HCT116 (cell line): Measurements from ENCODE around the gene PRR16. TPM values are rescaled to one million over a fixed set of nuclear protein-coding genes. Genes with fewer than 3 reads are reported as not detected.

Experiments used
- ATAC-seq: fragments of 200-7000 bp; cut with Tn5 transposase; 2 replicates; pipeline ENCODE4 v1.9.1; 2020; ENCODE audit warnings: mild to moderate bottlenecking, moderate library complexity
- BruUV-seq: library from RNA; stranded (reverse); fragments of 400-500 nt; replicated peaks from 2 replicates; lab custom pipeline; 2021; lab: Mats Ljungman, UMichigan
- CTCF ChIA-PET: fragments of 300-600 bp; sonication (Branson Sonifier 250); formaldehyde crosslinking; loops from one replicate; lab custom pipeline; 2021; ENCODE audit warnings: antibody characterized with exemption; lab: Charles Lee
- POLR2A ChIA-PET: fragments of 300-600, 350-600 bp; sonication (Branson Sonifier 250); formaldehyde crosslinking; loops from one replicate; lab custom pipeline; 2021; ENCODE audit warnings: antibody characterized with exemption; lab: Charles Lee
- RAD21 ChIA-PET, 2 experiments: fragments of 300-600 bp; sonication (Branson Sonifier 250); formaldehyde crosslinking; loops; one replicate each; lab custom pipeline; 2023; ENCODE audit warnings: low total read pairs in 2 of 2; ENCODE audit not compliant: uncharacterized antibody in 2 of 2, unreplicated experiment in 2 of 2, low non-redundant PET in 1 of 2; lab: Charles Lee
- DNase-seq: peaks from one replicate; pipeline ENCODE4 v3.0.0-alpha.2; 2010; ENCODE audit warnings: low read depth, low spot score
- H2AFZ ChIP-seq: fragments of 200-600 bp; shearing (Covaris generic), sonication (generic); 2 replicates; pipeline ENCODE4 v1.6.1; 2017; ENCODE audit warnings: low read depth, mixed run types, mixed read lengths, antibody characterized with exemption, low read length; ENCODE audit not compliant: poor library complexity, severe bottlenecking
- H3K27ac ChIP-seq: 2 replicates; pipeline ENCODE4 v1.5.1; 2012; ENCODE audit warnings: low read depth, low read length
- H3K27me3 ChIP-seq: fragments of 200-600 bp; sonication (generic); 2 replicates; pipeline ENCODE4 v1.6.1; 2016; ENCODE audit warnings: mixed run types, low read length, mixed read lengths; ENCODE audit not compliant: insufficient read depth
- H3K36me3 ChIP-seq, 2 experiments: fragments of 200-500 bp in 1 of 2; fragments of 200-600 bp in 1 of 2; sonication (Bioruptor generic) in 1 of 2; sonication (generic) in 1 of 2; 2 replicates each; pipeline versions ENCODE4 v1.5.1 to v1.6.1; 2014 to 2016; ENCODE audit warnings: low read length in 2 of 2, inconsistent platforms in 1 of 2, mixed read lengths in 1 of 2, mixed run types in 1 of 2; ENCODE audit not compliant: insufficient read depth in 2 of 2, control insufficient read depth in 1 of 2
- H3K4me1 ChIP-seq, 2 experiments: fragments of 200-600 bp in 1 of 2; sonication (generic) in 1 of 2; 2 replicates each; pipeline versions ENCODE4 v1.5.1 to v1.6.1; 2012 to 2017; ENCODE audit warnings: low read length in 2 of 2, inconsistent platforms in 1 of 2, mild to moderate bottlenecking in 1 of 2, mixed read lengths in 1 of 2, mixed run types in 1 of 2, moderate library complexity in 1 of 2; ENCODE audit not compliant: insufficient read depth in 2 of 2, control insufficient read depth in 1 of 2
- H3K4me2 ChIP-seq: fragments of 200-600 bp; sonication (generic); 2 replicates; pipeline ENCODE4 v1.6.1; 2017; ENCODE audit warnings: mixed run types, low read length, mixed read lengths
- H3K4me3 ChIP-seq, 2 experiments: fragments of 200-600 bp in 1 of 2; sonication (generic) in 1 of 2; replicated peaks in 1 of 2; 2 replicates each; pipeline ENCODE4 v1.5.1; 2011 to 2016; ENCODE audit warnings: low read length in 2 of 2, control low read depth in 1 of 2, low read depth in 1 of 2, mild to moderate bottlenecking in 1 of 2, mixed read lengths in 1 of 2, mixed run types in 1 of 2
- H3K79me2 ChIP-seq: fragments of 200-600 bp; sonication (generic); 2 replicates; pipeline ENCODE4 v1.6.1; 2017; ENCODE audit warnings: mild to moderate bottlenecking, mixed run types, low read length, moderate library complexity, mixed read lengths; ENCODE audit not compliant: insufficient read depth
- H3K9ac ChIP-seq: fragments of 200-600 bp; sonication (generic); 2 replicates; pipeline ENCODE4 v1.6.1; 2016; ENCODE audit warnings: low read length, mixed read lengths
- H3K9me2 ChIP-seq: fragments of 200-600 bp; sonication (generic), shearing (Covaris generic); 2 replicates; pipeline ENCODE4 v1.6.1; 2017; ENCODE audit warnings: mixed run types, mild to moderate bottlenecking, moderate library complexity; ENCODE audit not compliant: insufficient read depth
- H3K9me3 ChIP-seq, 2 experiments: fragments of 200-500 bp in 1 of 2; fragments of 200-600 bp in 1 of 2; sonication (Bioruptor generic) in 1 of 2; sonication (generic) in 1 of 2; 2 replicates each; pipeline ENCODE4 v1.6.1; 2014 to 2017; ENCODE audit warnings: low read length in 2 of 2, mixed read lengths in 2 of 2, inconsistent platforms in 1 of 2, low read depth in 1 of 2, mild to moderate bottlenecking in 1 of 2, mixed run types in 1 of 2, moderate library complexity in 1 of 2; ENCODE audit not compliant: control insufficient read depth in 1 of 2, insufficient read depth in 1 of 2
- H4K20me1 ChIP-seq: fragments of 200-600 bp; sonication (generic), shearing (Covaris generic); 2 replicates; pipeline ENCODE4 v1.6.1; 2017; ENCODE audit warnings: mixed run types, mild to moderate bottlenecking, moderate library complexity; ENCODE audit not compliant: insufficient read depth
- CBX3 ChIP-seq: IDR thresholded peaks from 2 replicates; pipeline ENCODE4 v1.6.1; 2012; ENCODE audit warnings: low read depth
- EGR1 ChIP-seq: IDR thresholded peaks from 2 replicates; pipeline ENCODE4 v1.6.1; 2012; ENCODE audit warnings: low read depth
- ELF1 ChIP-seq: IDR thresholded peaks from 2 replicates; pipeline ENCODE4 v1.6.1; 2012; ENCODE audit warnings: low read depth, borderline replicate concordance
- EZH2 ChIP-seq: fragments of 200-600 bp; sonication (generic); IDR thresholded peaks from 2 replicates; pipeline ENCODE4 v1.6.1; 2017; ENCODE audit warnings: antibody characterized with exemption, mixed run types
- FOSL1 ChIP-seq: IDR thresholded peaks from 2 replicates; pipeline ENCODE4 v1.6.1; 2012; ENCODE audit warnings: low read depth
- POLR2AphosphoS5 ChIP-seq: IDR thresholded peaks from 2 replicates; pipeline ENCODE4 v1.6.1; 2011; ENCODE audit warnings: mild to moderate bottlenecking, low read depth, low read length, moderate library complexity
- RAD21 ChIP-seq: IDR thresholded peaks from 2 replicates; pipeline ENCODE4 v1.6.1; 2012; ENCODE audit warnings: low read depth, mild to moderate bottlenecking
- SIN3A ChIP-seq: IDR thresholded peaks from 2 replicates; pipeline ENCODE4 v1.6.1; 2012; ENCODE audit warnings: low read depth
- YY1 ChIP-seq: IDR thresholded peaks from 2 replicates; pipeline ENCODE4 v1.6.1; 2011; ENCODE audit warnings: low read length, low read depth, moderate library complexity, mild to moderate bottlenecking; ENCODE audit not compliant: insufficient replicate concordance; ENCODE audit errors: extremely low read depth
- ZFX ChIP-seq: fragments of 450-650 bp; IDR thresholded peaks from 2 replicates; pipeline ENCODE4 v1.6.1; 2017
- ZNF274 ChIP-seq: fragments of 200-500 bp; sonication (Bioruptor generic); IDR thresholded peaks from 2 replicates; pipeline ENCODE4 v1.6.1; 2014; ENCODE audit warnings: mild to moderate bottlenecking, low read depth, low read length, inconsistent platforms
- intact Hi-C: fragments of 100-400 bp; cut with micrococcal nuclease; formaldehyde crosslinking; loops from 2 replicates; pipeline ENCODE4 v1.10.0; 2022
- total RNA-seq: library from RNA; stranded (reverse); gene quantifications from one replicate; pipeline ENCODE4 v1.2.1, GENCODE V29; 2021; ENCODE audit not compliant: unreplicated experiment
- TF ChIP-seq, protein P1 (sequence below): IDR thresholded peaks from 2 replicates; pipeline ENCODE4 v1.6.1; 2012
- TF ChIP-seq, protein P2 (sequence below): IDR thresholded peaks from 2 replicates; pipeline ENCODE4 v1.6.1; 2012
- TF ChIP-seq, protein P3 (sequence below): IDR thresholded peaks from 2 replicates; pipeline ENCODE4 v1.6.1; 2012; ENCODE audit warnings: low read depth
- TF ChIP-seq, protein P4 (sequence below): IDR thresholded peaks from 2 replicates; pipeline ENCODE4 v1.6.1; 2011; ENCODE audit warnings: mild to moderate bottlenecking, low read length, moderate library complexity; ENCODE audit not compliant: insufficient replicate concordance; ENCODE audit errors: extremely low read depth
- TF ChIP-seq, protein P5 (sequence below), 3 experiments: fragments of 200-600 bp in 1 of 3; sonication (generic) in 1 of 3; IDR thresholded peaks in 2 of 3; conservative IDR thresholded peaks in 1 of 3; 2 replicates each; pipeline ENCODE4 v1.5.1; 2012 to 2017; ENCODE audit warnings: low read depth in 2 of 3, low read length in 2 of 3, antibody characterized with exemption in 1 of 3, borderline replicate concordance in 1 of 3, control low read depth in 1 of 3, mild to moderate bottlenecking in 1 of 3, mixed read lengths in 1 of 3, mixed run types in 1 of 3, moderate library complexity in 1 of 3; ENCODE audit not compliant: insufficient read depth in 1 of 3

The PRR16 gene
- total RNA-seq, 1 experiment from 2014 or later: 0.42 TPM

DNA sequence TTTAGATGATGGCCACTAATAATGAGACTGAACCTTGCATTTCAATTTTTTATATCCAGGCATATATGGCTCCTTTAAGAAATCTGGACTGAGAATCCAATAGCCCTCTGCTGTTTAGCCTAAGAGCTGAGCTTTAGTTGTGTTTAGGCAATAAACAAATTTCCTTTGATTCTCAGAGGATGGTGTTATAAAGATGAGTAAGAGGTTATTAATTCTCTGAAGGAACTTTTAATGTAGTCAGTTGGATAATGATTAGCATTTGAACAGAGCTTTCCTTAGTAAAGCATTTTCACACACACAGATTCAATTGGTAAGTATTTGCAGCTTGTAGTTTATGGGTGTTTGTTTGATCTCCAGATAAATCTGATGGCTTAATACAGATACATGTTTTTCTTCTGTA is 149.6 kb downstream of the PRR16 start (continued):
- TF ChIP-seq SIN3A (no peak), RAD21 (no peak)
- TF ChIP-seq, all 23 proteins: peak for 0

DNA sequence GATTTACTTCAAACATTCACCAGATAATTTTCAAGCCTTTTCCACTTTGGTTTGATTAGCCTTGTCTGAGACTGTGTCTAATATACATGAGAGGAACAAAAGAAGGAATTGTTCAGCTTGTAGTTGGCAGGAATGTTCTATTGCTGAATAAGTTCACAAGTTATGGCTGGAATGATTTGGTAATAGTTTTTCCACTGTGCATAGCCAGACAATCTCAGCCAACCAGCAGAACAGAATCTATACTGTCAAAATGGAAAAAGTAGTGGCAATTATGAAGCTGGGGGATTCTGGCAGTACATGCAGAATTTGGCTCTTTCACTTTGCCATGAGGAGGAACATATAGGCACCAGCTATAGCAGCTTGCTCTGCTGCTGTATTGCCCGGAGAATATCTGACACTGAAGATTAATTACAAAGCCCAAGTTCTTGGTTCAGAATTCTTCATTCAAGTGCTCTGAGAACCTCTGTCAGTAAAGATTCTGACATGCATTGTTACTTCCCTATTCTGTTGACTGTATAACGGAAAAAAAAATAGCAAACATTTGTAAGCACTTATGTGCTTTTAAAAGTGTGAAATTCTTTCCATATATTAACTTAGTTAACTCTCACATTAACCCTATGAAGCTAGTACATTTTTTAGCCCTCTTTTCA is 150.6 kb downstream of the PRR16 start:
- BruUV-seq: no TSS peak
- ChIA-PET CTCF (no interaction called here), RAD21 (no interaction called here), POLR2A (no interaction called here)
- H3K9ac ChIP-seq: no peak overlapping the region
- ATAC-seq (no peak), DNase-seq (no peak)
- no peaks in the 10 kb centered on the region for H3K79me2 ChIP-seq
- H3K9me2 ChIP-seq: peaks cover 4% of the 10 kb centered on the region; the same call in 1 of the 2 replicates
- H3K9me3 ChIP-seq: no peaks in the 10 kb centered on the region
- H3K4me2 ChIP-seq: no peak overlapping the region
- intact Hi-C loops: no loop called here
- peaks cover 0 to 9% of the 10 kb centered on the region in 2 experiments; a peak in 1 of 4 replicates for H3K4me1 ChIP-seq
- H4K20me1 ChIP-seq: no peaks in the 10 kb centered on the region
- H3K27me3 ChIP-seq: no peaks in the 10 kb centered on the region
- no peak overlapping the region for H3K4me3 ChIP-seq
- no peaks in the 10 kb centered on the region for H3K36me3 ChIP-seq
- no peak overlapping the region for H3K27ac ChIP-seq
- TF ChIP-seq ELF1 (no peak), CBX3 (no peak), EZH2 (no peak), FOSL1 (no peak), ZFX (no peak), EGR1 (no peak), POLR2AphosphoS5 (no peak), ZNF274 (no peak), YY1 (no peak), SIN3A (no peak)
- TF ChIP-seq, protein P1, sequence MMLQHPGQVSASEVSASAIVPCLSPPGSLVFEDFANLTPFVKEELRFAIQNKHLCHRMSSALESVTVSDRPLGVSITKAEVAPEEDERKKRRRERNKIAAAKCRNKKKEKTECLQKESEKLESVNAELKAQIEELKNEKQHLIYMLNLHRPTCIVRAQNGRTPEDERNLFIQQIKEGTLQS: no peak
- TF ChIP-seq, protein P2, sequence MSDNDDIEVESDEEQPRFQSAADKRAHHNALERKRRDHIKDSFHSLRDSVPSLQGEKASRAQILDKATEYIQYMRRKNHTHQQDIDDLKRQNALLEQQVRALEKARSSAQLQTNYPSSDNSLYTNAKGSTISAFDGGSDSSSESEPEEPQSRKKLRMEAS: no peak
- TF ChIP-seq, protein P3, sequence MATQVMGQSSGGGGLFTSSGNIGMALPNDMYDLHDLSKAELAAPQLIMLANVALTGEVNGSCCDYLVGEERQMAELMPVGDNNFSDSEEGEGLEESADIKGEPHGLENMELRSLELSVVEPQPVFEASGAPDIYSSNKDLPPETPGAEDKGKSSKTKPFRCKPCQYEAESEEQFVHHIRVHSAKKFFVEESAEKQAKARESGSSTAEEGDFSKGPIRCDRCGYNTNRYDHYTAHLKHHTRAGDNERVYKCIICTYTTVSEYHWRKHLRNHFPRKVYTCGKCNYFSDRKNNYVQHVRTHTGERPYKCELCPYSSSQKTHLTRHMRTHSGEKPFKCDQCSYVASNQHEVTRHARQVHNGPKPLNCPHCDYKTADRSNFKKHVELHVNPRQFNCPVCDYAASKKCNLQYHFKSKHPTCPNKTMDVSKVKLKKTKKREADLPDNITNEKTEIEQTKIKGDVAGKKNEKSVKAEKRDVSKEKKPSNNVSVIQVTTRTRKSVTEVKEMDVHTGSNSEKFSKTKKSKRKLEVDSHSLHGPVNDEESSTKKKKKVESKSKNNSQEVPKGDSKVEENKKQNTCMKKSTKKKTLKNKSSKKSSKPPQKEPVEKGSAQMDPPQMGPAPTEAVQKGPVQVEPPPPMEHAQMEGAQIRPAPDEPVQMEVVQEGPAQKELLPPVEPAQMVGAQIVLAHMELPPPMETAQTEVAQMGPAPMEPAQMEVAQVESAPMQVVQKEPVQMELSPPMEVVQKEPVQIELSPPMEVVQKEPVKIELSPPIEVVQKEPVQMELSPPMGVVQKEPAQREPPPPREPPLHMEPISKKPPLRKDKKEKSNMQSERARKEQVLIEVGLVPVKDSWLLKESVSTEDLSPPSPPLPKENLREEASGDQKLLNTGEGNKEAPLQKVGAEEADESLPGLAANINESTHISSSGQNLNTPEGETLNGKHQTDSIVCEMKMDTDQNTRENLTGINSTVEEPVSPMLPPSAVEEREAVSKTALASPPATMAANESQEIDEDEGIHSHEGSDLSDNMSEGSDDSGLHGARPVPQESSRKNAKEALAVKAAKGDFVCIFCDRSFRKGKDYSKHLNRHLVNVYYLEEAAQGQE: no peak
- TF ChIP-seq, protein P4, sequence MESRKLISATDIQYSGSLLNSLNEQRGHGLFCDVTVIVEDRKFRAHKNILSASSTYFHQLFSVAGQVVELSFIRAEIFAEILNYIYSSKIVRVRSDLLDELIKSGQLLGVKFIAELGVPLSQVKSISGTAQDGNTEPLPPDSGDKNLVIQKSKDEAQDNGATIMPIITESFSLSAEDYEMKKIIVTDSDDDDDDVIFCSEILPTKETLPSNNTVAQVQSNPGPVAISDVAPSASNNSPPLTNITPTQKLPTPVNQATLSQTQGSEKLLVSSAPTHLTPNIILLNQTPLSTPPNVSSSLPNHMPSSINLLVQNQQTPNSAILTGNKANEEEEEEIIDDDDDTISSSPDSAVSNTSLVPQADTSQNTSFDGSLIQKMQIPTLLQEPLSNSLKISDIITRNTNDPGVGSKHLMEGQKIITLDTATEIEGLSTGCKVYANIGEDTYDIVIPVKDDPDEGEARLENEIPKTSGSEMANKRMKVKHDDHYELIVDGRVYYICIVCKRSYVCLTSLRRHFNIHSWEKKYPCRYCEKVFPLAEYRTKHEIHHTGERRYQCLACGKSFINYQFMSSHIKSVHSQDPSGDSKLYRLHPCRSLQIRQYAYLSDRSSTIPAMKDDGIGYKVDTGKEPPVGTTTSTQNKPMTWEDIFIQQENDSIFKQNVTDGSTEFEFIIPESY: no peak
- TF ChIP-seq, protein P5, sequence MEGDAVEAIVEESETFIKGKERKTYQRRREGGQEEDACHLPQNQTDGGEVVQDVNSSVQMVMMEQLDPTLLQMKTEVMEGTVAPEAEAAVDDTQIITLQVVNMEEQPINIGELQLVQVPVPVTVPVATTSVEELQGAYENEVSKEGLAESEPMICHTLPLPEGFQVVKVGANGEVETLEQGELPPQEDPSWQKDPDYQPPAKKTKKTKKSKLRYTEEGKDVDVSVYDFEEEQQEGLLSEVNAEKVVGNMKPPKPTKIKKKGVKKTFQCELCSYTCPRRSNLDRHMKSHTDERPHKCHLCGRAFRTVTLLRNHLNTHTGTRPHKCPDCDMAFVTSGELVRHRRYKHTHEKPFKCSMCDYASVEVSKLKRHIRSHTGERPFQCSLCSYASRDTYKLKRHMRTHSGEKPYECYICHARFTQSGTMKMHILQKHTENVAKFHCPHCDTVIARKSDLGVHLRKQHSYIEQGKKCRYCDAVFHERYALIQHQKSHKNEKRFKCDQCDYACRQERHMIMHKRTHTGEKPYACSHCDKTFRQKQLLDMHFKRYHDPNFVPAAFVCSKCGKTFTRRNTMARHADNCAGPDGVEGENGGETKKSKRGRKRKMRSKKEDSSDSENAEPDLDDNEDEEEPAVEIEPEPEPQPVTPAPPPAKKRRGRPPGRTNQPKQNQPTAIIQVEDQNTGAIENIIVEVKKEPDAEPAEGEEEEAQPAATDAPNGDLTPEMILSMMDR (IDR thresholded peaks at IDR 0.05 in 2 of 3, conservative IDR thresholded peaks at IDR 0.05 in 1 of 3; ENCODE audit: borderline replicate concordance in 1 of 3, insufficient read depth in 1 of 3, low read depth in 2 of 3, low read length in 2 of 3): no peak
- no peak overlapping the region for H2AFZ ChIP-seq
